ENCODE measurements around the gene LAMP2.

DNA sequence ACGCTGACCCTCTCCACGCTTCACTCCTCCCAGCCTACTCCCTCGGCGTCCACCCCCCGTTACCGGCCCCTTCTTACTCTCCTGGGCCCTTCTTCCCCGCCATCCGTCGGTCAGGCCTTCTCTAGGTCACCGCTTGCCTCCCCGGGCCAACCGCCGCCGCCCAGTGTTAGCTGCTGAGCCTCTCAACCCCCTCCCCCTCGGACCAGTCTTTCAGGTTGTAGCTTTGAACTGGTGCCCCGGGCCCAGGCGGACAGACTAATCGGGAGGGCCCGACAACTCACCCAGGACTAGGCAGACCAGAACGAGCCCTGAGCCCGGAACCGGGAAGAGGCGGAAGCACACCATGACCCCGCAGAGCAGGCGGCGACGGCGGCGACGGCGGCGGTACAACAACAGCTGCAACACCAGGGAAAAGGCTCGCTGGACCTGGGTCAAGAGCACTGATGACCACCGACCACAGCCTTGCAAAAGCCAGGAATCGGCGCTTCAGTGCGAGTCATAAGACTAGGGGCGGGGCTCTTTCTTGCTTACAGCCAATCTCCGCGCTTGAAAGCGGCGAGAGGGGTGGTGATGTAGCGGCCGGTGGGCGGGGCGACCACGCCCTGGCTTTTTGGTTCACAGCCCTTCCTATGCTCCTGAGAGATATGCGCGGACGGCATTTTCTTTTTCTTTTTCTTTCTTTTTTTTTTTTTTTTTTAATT, at the start of gene LAMP2:
- TF ChIP-seq TAF1 (IDR thresholded peaks at IDR 0.05; ENCODE audit: low read depth) (no peak), EZH2 (IDR thresholded peaks at IDR 0.05; ENCODE audit: borderline replicate concordance, insufficient read depth, low read length, poor library complexity, severe bottlenecking) (no peak)
